Measurements from ENCODE around the gene FAM193B.

The FAM193B gene

DNA sequence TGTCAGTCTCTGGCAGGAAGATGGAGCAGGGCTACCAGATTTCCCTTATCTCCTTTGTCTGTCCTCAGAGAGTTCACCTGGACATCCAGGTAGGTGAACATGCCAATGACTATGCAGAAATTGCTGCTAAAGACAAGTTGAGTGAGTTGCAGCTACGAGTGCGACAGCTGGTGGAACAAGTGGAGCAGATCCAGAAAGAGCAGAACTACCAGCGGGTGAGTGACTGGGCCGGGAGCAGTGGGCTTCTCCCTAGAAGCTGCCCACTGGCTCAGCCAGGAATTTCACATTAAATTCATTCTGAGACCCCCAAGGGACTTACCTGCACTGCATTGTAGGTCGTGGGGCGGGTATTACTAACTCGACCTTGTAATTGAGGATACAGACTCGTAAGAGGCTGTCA is 39.7 kb upstream of the FAM193B start:
- no peak overlapping the region for H2AFZ ChIP-seq (ENCODE audit: low read depth, low read length)
- peaks cover 5% of the 10 kb centered on the region for H3K27me3 ChIP-seq (ENCODE audit: insufficient read depth, low read length)
- H3K4me3 ChIP-seq (ENCODE audit: low read length): no peak overlapping the region
- H3K9me3 ChIP-seq (ENCODE audit: low read length): peaks cover 2% of the 10 kb centered on the region
- H3K36me3 ChIP-seq (ENCODE audit: insufficient read depth, low read length): peaks cover 37% of the 10 kb centered on the region
- H3K4me1 ChIP-seq (ENCODE audit: insufficient read depth, low read length): peaks cover 9% of the 10 kb centered on the region

- H2AFZ ChIP-seq (ENCODE audit: low read depth, low read length): no peak overlapping the region
- peaks cover 9% of the 10 kb centered on the region for H3K4me1 ChIP-seq (ENCODE audit: insufficient read depth, low read length)
- peaks cover 2% of the 10 kb centered on the region for H3K9me3 ChIP-seq (ENCODE audit: low read length)
- peak overlapping the region; percentile 10 for H3K4me3 ChIP-seq (ENCODE audit: low read length)
- peaks cover 8% of the 10 kb centered on the region for H3K27me3 ChIP-seq (ENCODE audit: insufficient read depth, low read length)
- H3K36me3 ChIP-seq (ENCODE audit: insufficient read depth, low read length): peaks cover 37% of the 10 kb centered on the region
Measured at GRCh38 chr5:177593511-177593910, 39.1 kb upstream of the FAM193B start.

GRCh38 chr5:177592905-177593304 is 38.5 kb upstream of the FAM193B start:
- Histone ChIP-seq H2AFZ (ENCODE audit: low read depth, low read length) (no peak overlapping the region), H3K27me3 (ENCODE audit: insufficient read depth, low read length) (peaks cover 12% of the 10 kb centered on the region), H3K36me3 (ENCODE audit: insufficient read depth, low read length) (peaks cover 37% of the 10 kb centered on the region), H3K4me3 (ENCODE audit: low read length) (peak overlapping the region; percentile 62), H3K4me1 (ENCODE audit: insufficient read depth, low read length) (peaks cover 9% of the 10 kb centered on the region), H3K9me3 (ENCODE audit: low read length) (peaks cover 6% of the 10 kb centered on the region)

GRCh38 chr5:177592010-177592834 is 37.9 kb upstream of the FAM193B start, which contains the start of gene TMED9:
Gene TMED9 (plus strand): TSS chr5:177592203. CDS start chr5:177592215, 12 bp downstream.
- Histone ChIP-seq H3K36me3 (ENCODE audit: insufficient read depth, low read length) (peaks cover 37% of the 10 kb centered on the region), H3K4me3 (ENCODE audit: low read length) (peak within 1 kb of the TSS; percentile 62), H3K9me3 (ENCODE audit: low read length) (peaks cover 6% of the 10 kb centered on the region), H2AFZ (ENCODE audit: low read depth, low read length) (peak within 1 kb of the TSS; percentile 74), H3K4me1 (ENCODE audit: insufficient read depth, low read length) (peaks cover 9% of the 10 kb centered on the region), H3K27me3 (ENCODE audit: insufficient read depth, low read length) (peaks cover 12% of the 10 kb centered on the region)

DNA sequence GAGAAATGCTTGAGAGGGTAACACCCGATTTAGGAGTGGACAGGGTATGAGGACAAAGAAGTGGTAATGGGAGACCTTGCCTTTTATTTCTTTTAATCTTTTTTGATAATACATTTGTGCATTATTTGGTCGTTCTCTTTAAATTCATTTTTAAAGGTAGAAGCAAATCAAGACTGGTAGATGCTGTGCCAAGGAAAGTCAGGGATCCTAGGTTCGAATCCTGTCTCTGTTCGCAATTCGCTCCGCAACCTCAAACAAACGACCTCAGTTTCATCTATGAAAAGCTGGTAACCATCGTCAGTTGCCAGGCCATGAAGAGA is 37.3 kb upstream of the FAM193B start:
- Histone ChIP-seq H3K4me1 (ENCODE audit: insufficient read depth, low read length) (peaks cover 9% of the 10 kb centered on the region), H3K27me3 (ENCODE audit: insufficient read depth, low read length) (peaks cover 12% of the 10 kb centered on the region), H3K36me3 (ENCODE audit: insufficient read depth, low read length) (peaks cover 34% of the 10 kb centered on the region), H3K9me3 (ENCODE audit: low read length) (peaks cover 5% of the 10 kb centered on the region), H2AFZ (ENCODE audit: low read depth, low read length) (peak overlapping the region; percentile 74), H3K4me3 (ENCODE audit: low read length) (peak overlapping the region; percentile 62)

- Histone ChIP-seq H3K36me3 (ENCODE audit: insufficient read depth, low read length) (peaks cover 22% of the 10 kb centered on the region), H3K27me3 (ENCODE audit: insufficient read depth, low read length) (peaks cover 21% of the 10 kb centered on the region), H3K9me3 (ENCODE audit: low read length) (peaks cover 3% of the 10 kb centered on the region), H3K4me3 (ENCODE audit: low read length) (no peak overlapping the region), H2AFZ (ENCODE audit: low read depth, low read length) (no peak overlapping the region), H3K4me1 (ENCODE audit: insufficient read depth, low read length) (peaks cover 9% of the 10 kb centered on the region)
Measured at GRCh38 chr5:177590406-177590805, 36.0 kb upstream of the FAM193B start.

DNA sequence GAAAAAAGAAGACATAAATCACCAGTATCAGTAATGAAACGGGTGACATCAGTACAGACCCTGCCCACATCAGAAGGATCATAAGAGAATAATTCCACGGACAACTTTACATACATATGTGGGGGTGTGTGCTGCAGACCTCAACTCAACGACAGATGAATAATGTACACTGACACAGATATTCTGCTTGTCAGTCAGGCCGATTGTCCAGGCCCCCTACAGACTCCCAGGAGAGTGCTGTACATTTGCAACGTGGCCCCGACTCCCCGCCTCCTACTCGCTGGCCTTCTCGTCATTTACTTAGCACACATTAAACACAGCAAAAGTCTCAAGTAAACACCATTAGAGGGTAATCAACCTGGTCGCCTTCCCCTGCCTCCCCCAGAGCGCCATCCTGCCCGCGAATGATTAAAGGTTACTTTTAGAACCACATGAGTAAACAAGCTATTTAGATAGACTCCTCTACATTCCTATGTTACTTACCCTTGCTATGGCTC is 34.1 kb upstream of the FAM193B start:
- no peak overlapping the region for H3K4me3 ChIP-seq (ENCODE audit: low read length)
- peaks cover 3% of the 10 kb centered on the region for H3K36me3 ChIP-seq (ENCODE audit: insufficient read depth, low read length)
- no peak overlapping the region for H2AFZ ChIP-seq (ENCODE audit: low read depth, low read length)
- H3K9me3 ChIP-seq (ENCODE audit: low read length): peaks cover 3% of the 10 kb centered on the region
- peaks cover 32% of the 10 kb centered on the region for H3K27me3 ChIP-seq (ENCODE audit: insufficient read depth, low read length)
- peaks cover 9% of the 10 kb centered on the region for H3K4me1 ChIP-seq (ENCODE audit: insufficient read depth, low read length)

- no peaks in the 10 kb centered on the region for H3K9me3 ChIP-seq (ENCODE audit: low read length)
- no peaks in the 10 kb centered on the region for H3K36me3 ChIP-seq (ENCODE audit: insufficient read depth, low read length)
- H3K27me3 ChIP-seq (ENCODE audit: insufficient read depth, low read length): no peaks in the 10 kb centered on the region
- H3K4me1 ChIP-seq (ENCODE audit: insufficient read depth, low read length): no peaks in the 10 kb centered on the region
- no peak overlapping the region for H3K4me3 ChIP-seq (ENCODE audit: low read length)
- no peak overlapping the region for H2AFZ ChIP-seq (ENCODE audit: low read depth, low read length)
Measured at GRCh38 chr5:177578316-177578715, 24.0 kb upstream of the FAM193B start.

- Histone ChIP-seq H3K27me3 (ENCODE audit: insufficient read depth, low read length) (no peaks in the 10 kb centered on the region), H3K4me3 (ENCODE audit: low read length) (no peak overlapping the region), H3K4me1 (ENCODE audit: insufficient read depth, low read length) (no peaks in the 10 kb centered on the region), H2AFZ (ENCODE audit: low read depth, low read length) (no peak overlapping the region), H3K36me3 (ENCODE audit: insufficient read depth, low read length) (no peaks in the 10 kb centered on the region), H3K9me3 (ENCODE audit: low read length) (no peaks in the 10 kb centered on the region)
Measured at GRCh38 chr5:177576169-177576568, 21.8 kb upstream of the FAM193B start.

GRCh38 chr5:177575488-177575887 is 21.1 kb upstream of the FAM193B start:
- Histone ChIP-seq H3K36me3 (ENCODE audit: insufficient read depth, low read length) (no peaks in the 10 kb centered on the region), H3K27me3 (ENCODE audit: insufficient read depth, low read length) (no peaks in the 10 kb centered on the region), H3K9me3 (ENCODE audit: low read length) (no peaks in the 10 kb centered on the region), H3K4me1 (ENCODE audit: insufficient read depth, low read length) (no peaks in the 10 kb centered on the region), H2AFZ (ENCODE audit: low read depth, low read length) (no peak overlapping the region), H3K4me3 (ENCODE audit: low read length) (no peak overlapping the region)

DNA sequence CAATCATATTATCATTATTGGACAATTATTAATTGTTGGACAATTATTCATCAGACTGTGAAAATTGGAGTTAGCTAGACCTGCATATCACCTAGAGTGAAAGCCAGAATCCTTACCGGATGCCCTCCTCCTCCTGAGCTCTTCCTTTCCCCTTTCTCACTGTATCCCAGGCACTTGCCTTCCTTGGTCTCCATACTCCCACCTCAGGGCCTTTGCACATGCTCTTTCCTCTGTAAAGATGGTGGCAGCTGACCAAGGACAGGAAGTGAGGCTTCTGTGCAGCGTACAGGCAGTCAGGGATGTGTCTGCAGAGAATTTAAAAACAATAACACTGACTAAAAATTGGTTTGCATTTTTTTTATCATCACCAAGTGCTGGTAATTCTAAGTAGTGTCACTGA is 15.5 kb upstream of the FAM193B start:
- no peak overlapping the region for H3K4me3 ChIP-seq (ENCODE audit: low read length)
- H3K27me3 ChIP-seq (ENCODE audit: insufficient read depth, low read length): no peaks in the 10 kb centered on the region
- H3K36me3 ChIP-seq (ENCODE audit: insufficient read depth, low read length): no peaks in the 10 kb centered on the region

DNA sequence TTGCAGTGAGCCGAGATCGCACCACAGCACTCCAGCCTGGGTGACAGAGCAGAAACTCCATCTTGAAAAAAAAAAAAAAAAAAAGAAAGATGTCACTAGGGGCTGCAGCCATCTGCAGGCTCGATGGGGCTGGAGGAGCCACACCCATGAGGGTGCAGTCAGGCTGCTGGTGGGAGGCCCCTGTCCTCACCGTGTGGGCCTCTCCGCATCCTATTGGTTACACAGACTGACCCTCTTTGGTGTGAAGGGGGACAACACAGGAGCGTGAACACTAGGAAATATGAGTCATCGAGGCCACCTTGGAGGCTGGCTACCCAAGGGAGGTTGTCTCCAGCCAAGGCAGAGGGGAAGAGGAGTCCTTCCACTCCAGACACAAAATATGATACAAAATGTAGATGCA is 14.0 kb upstream of the FAM193B start:
- H3K9me3 ChIP-seq (ENCODE audit: low read length): peaks cover 3% of the 10 kb centered on the region
- H3K27me3 ChIP-seq (ENCODE audit: insufficient read depth, low read length): no peaks in the 10 kb centered on the region
- H2AFZ ChIP-seq (ENCODE audit: low read depth, low read length): no peak overlapping the region
- no peaks in the 10 kb centered on the region for H3K4me1 ChIP-seq (ENCODE audit: insufficient read depth, low read length)
- no peak overlapping the region for H3K4me3 ChIP-seq (ENCODE audit: low read length)
- H3K36me3 ChIP-seq (ENCODE audit: insufficient read depth, low read length): no peaks in the 10 kb centered on the region

More for the DNA sequence above, 15.5 kb upstream of the FAM193B start:
- peaks cover 3% of the 10 kb centered on the region for H3K9me3 ChIP-seq (ENCODE audit: low read length)
- H2AFZ ChIP-seq (ENCODE audit: low read depth, low read length): no peak overlapping the region
- no peaks in the 10 kb centered on the region for H3K4me1 ChIP-seq (ENCODE audit: insufficient read depth, low read length)

DNA sequence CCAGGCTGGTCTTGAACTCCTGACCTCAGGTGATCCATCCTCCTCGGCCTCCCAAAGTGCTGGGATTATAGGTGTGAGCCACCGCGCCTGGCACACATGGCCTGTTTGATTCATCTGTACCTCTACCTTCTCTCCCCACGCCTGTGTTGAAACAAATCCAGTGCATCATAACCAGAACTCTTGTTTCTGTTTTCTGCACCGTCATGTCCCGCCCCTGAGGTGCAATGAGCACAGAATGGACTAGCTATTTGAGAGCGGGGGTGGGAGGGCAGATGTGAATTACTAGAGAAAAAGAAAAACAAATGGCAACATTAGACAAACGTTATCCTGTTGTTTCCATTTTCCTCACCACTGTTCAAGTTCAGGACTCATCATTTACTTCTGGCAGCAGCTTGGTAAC is 10.7 kb upstream of the FAM193B start:
- no peaks in the 10 kb centered on the region for H3K4me1 ChIP-seq (ENCODE audit: insufficient read depth, low read length)
- no peaks in the 10 kb centered on the region for H3K36me3 ChIP-seq (ENCODE audit: insufficient read depth, low read length)

More for the DNA sequence above, 10.7 kb upstream of the FAM193B start:
- Histone ChIP-seq H3K27me3 (ENCODE audit: insufficient read depth, low read length) (no peaks in the 10 kb centered on the region), H3K9me3 (ENCODE audit: low read length) (peaks cover 8% of the 10 kb centered on the region), H2AFZ (ENCODE audit: low read depth, low read length) (no peak overlapping the region), H3K4me3 (ENCODE audit: low read length) (no peak overlapping the region)

Data from neuron (in vitro differentiated cells).